Tibial nerve (tissue), 4 donors: ENCODE results near the gene ARID1B. TPM values are rescaled to one million over a fixed set of nuclear protein-coding genes. Genes with fewer than 3 reads are reported as not detected.

Experiments
- DNase-seq, 2 donors: peaks; one replicate each; pipeline ENCODE4 v3.0.0-alpha.2; 2019; ENCODE audit warnings: low spot score in 2 of 2
- H3K27ac ChIP-seq, 4 donors: fragments of 200-600 bp; sonication (generic) in 3 of 4; one replicate each; pipeline ENCODE4 v1.5.1; 2017 to 2019; ENCODE audit warnings: mild to moderate bottlenecking in 1 of 4
- H3K27me3 ChIP-seq, 2 donors: fragments of 200-600 bp; sonication (generic) in 1 of 2; one replicate each; pipeline versions ENCODE4 v1.5.1 to v1.6.0; 2017 to 2019
- H3K36me3 ChIP-seq, 3 donors: fragments of 200-600 bp; sonication (generic); one replicate each; pipeline ENCODE4 v1.5.1; 2018 to 2019
- H3K4me1 ChIP-seq, 4 donors: fragments of 200-600 bp; sonication (generic) in 3 of 4; one replicate each; pipeline ENCODE4 v1.5.1; 2017 to 2019
- H3K4me3 ChIP-seq, 4 donors: fragments of 200-600 bp; sonication (generic) in 3 of 4; one replicate each; pipeline ENCODE4 v1.5.1; 2017 to 2019; ENCODE audit warnings: mild to moderate bottlenecking in 1 of 4, moderate library complexity in 1 of 4
- H3K9me3 ChIP-seq, 4 donors: fragments of 200-600 bp; sonication (generic) in 3 of 4; one replicate each; pipeline ENCODE4 v1.5.1; 2017 to 2019
- EP300 ChIP-seq, 2 donors: sonication (generic); formaldehyde crosslinking; IDR thresholded peaks; one replicate each; pipeline ENCODE4 v1.6.1; 2017; ENCODE audit warnings: antibody characterized with exemption in 2 of 2, mild to moderate bottlenecking in 1 of 2
- POLR2A ChIP-seq, 2 donors: fragments of 450-650 bp; IDR thresholded peaks; one replicate each; pipeline ENCODE4 v1.6.1; 2017; ENCODE audit warnings: antibody characterized with exemption in 2 of 2, mild to moderate bottlenecking in 2 of 2, moderate library complexity in 2 of 2
- whole genome bisulfite sequencing, 2 donors: methylation state at CpG; one replicate each; pipeline ENCODE4 v1.1.5; 2018; 5-methylcytosine and 5-hydroxymethylcytosine counted together
- total RNA-seq, 4 donors: library from RNA; depleted of rRNA; stranded (reverse); fragments of >200 nt; gene quantifications; one replicate each; pipeline ENCODE4 v1.1.0, GENCODE V29; 2016
- TF ChIP-seq, protein P1 (sequence below), 5 experiments: fragments of 200-600 bp in 3 of 5; fragments of 450-650 bp in 2 of 5; sonication (generic) in 3 of 5; IDR thresholded peaks; one replicate each; pipeline ENCODE4 v1.5.1; 2016 to 2019; ENCODE audit warnings: antibody characterized with exemption in 5 of 5, mild to moderate bottlenecking in 3 of 5, moderate library complexity in 2 of 5

ARID1B gene
- total RNA-seq, 4 donors from 2014 or later, result 91.5 to 123 (median 110) TPM

- H3K4me1 ChIP-seq, result peaks cover 0 to 12% (median 0%) of the 10 kb centered on the region in 4 donors
- peaks cover 0 to 4% of the 10 kb centered on the region in 2 donors for H3K27me3 ChIP-seq
- H3K36me3 ChIP-seq, result no peaks in the 10 kb centered on the region
- no peak overlapping the region for H3K27ac ChIP-seq
- no peak for DNase-seq
- H3K9me3 ChIP-seq, result no peaks in the 10 kb centered on the region
- TF ChIP-seq POLR2A (IDR thresholded peaks at IDR 0.05) (no peak), EP300 (IDR thresholded peaks at IDR 0.05) (no peak)
- TF ChIP-seq, protein P1, sequence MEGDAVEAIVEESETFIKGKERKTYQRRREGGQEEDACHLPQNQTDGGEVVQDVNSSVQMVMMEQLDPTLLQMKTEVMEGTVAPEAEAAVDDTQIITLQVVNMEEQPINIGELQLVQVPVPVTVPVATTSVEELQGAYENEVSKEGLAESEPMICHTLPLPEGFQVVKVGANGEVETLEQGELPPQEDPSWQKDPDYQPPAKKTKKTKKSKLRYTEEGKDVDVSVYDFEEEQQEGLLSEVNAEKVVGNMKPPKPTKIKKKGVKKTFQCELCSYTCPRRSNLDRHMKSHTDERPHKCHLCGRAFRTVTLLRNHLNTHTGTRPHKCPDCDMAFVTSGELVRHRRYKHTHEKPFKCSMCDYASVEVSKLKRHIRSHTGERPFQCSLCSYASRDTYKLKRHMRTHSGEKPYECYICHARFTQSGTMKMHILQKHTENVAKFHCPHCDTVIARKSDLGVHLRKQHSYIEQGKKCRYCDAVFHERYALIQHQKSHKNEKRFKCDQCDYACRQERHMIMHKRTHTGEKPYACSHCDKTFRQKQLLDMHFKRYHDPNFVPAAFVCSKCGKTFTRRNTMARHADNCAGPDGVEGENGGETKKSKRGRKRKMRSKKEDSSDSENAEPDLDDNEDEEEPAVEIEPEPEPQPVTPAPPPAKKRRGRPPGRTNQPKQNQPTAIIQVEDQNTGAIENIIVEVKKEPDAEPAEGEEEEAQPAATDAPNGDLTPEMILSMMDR (IDR thresholded peaks at IDR 0.05), result no peak
- no peak overlapping the region for H3K4me3 ChIP-seq
- 79 to 80% methylated on average over 36 of the region's 36 CpGs for WGBS, 2 donors
Measured at GRCh38 chr6:157227202-157228166, 450.3 kb downstream of the ARID1B start.

DNA sequence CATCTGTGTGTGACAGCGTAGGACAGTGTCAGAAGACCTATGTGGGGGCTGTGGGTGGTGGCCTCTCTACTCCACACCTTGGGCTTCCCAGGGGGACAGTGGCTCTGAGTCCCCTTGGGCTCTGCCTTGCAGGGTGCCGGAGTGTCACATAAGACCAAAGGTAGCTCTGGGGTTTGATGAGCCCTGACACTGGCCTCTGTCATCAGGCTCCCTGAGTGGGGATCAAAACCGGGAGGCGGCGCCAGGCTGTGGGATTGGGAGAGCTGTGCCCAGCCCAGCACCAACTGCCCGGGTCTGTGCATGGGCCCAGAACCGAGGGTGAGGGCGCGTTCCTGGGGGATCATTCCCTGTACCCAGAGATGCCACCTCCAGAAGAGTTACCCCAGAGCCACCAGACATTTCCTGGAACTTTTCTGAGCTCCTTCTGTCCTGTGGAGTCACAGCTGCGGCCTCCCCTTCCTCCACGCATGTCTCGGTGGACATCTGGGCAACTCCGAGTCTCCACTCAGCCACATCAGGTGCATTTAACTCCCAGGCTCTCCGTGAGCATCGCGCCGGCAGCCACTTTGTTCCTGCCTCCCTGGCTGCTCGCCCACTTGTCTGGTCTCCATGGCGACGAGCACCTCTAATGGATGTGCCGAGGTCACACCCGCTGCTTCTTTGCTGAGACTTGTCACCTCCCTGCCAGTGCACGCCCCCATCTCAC is 451.4 kb downstream of the ARID1B start:
- no peak overlapping the region for H3K4me3 ChIP-seq
- no peaks in the 10 kb centered on the region for H3K36me3 ChIP-seq
- TF ChIP-seq EP300 (IDR thresholded peaks at IDR 0.05) (no peak), POLR2A (IDR thresholded peaks at IDR 0.05) (no peak)
- TF ChIP-seq, protein P1 (IDR thresholded peaks at IDR 0.05), result no peak
- 78 to 82% methylated on average over 21 to 22 of the region's 23 CpGs for WGBS, 2 donors
- no peaks in the 10 kb centered on the region for H3K9me3 ChIP-seq
- H3K27me3 ChIP-seq, result peaks cover 0 to 13% of the 10 kb centered on the region in 2 donors
- peaks cover 0 to 12% (median 0%) of the 10 kb centered on the region in 4 donors for H3K4me1 ChIP-seq
- H3K27ac ChIP-seq, result no peak overlapping the region
- DNase-seq, result no peak

DNA sequence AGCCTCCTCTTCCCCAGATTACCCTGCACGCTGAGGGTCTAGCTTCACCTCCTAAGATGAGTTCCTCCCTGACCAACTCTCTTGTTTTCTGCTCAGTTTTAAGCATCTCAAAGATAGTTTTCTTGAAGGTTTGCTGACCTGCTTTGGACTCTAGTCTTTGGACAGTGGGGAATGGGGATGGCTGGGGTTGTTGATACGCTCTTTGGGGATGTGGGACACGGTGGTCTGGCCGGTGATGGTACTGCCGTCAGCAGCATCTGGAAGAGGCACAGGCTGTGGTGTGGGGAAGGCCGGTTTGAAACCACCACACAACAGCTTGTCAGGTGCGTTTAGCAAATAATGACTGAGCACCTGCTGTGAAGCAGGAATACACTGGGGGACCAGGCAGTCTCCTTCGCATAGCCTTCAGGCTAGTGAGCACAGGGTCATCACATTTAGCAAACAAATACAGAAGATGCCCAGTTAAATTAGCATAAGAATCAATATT is 452.0 kb downstream of the ARID1B start:
- Histone ChIP-seq H3K36me3 (no peaks in the 10 kb centered on the region), H3K9me3 (no peaks in the 10 kb centered on the region), H3K4me3 (no peak overlapping the region), H3K4me1 (peaks cover 0 to 12% (median 0%) of the 10 kb centered on the region in 4 donors), H3K27me3 (peaks cover 0 to 19% of the 10 kb centered on the region in 2 donors), H3K27ac (no peak overlapping the region)
- TF ChIP-seq POLR2A (IDR thresholded peaks at IDR 0.05), result no peak
- TF ChIP-seq, protein P1 (IDR thresholded peaks at IDR 0.05), result no peak
- TF ChIP-seq EP300 (IDR thresholded peaks at IDR 0.05), result no peak
- DNase-seq, result no peak
- WGBS, 2 donors, result 74% methylated on average over 8 of the region's 8 CpGs

- Histone ChIP-seq H3K27me3 (peaks cover 0 to 25% of the 10 kb centered on the region in 2 donors), H3K36me3 (no peaks in the 10 kb centered on the region), H3K9me3 (no peaks in the 10 kb centered on the region), H3K4me1 (peaks cover 0 to 12% (median 0%) of the 10 kb centered on the region in 4 donors), H3K4me3 (no peak overlapping the region), H3K27ac (no peak overlapping the region)
- 76 to 79% methylated on average over 8 of the region's 8 CpGs for WGBS, 2 donors
- no peak for TF ChIP-seq EP300 (IDR thresholded peaks at IDR 0.05)
- TF ChIP-seq, protein P1 (IDR thresholded peaks at IDR 0.05), result no peak
- DNase-seq, result no peak
Measured at GRCh38 chr6:157229713-157230112, 452.5 kb downstream of the ARID1B start.
